ENCODE results near the gene CFDP1.

GRCh38 chr16:75345711-75346110 is 87.6 kb downstream of the CFDP1 start:
- no peak for TF ChIP-seq CTCF (IDR thresholded peaks at IDR 0.05)
- no peak for TF ChIP-seq POLR2A (IDR thresholded peaks at IDR 0.05)

Data from heart left ventricle (tissue), 13 donors.